Spleen (tissue), 7 donors: ENCODE data around the gene IDS.

Source experiments
- CTCF ChIP-seq, 11 experiments: fragments of 200-600 bp in 7 of 11; fragments of 450-650 bp in 4 of 11; sonication (generic) in 4 of 11; IDR thresholded peaks in 8 of 11; conservative IDR thresholded peaks in 3 of 11; 1 replicate in 7 of 11; 2 replicates in 4 of 11; pipeline versions ENCODE4 v1.4.0 to v1.8.0; 2016 to 2021; ENCODE audit warnings: antibody characterized with exemption in 11 of 11, inconsistent platforms in 4 of 11, mild to moderate bottlenecking in 1 of 11
- POLR2A ChIP-seq, 3 donors: fragments of 450-650 bp; IDR thresholded peaks; one replicate each; pipeline ENCODE4 v1.5.1; 2017; ENCODE audit warnings: antibody characterized with exemption in 3 of 3, mild to moderate bottlenecking in 1 of 3
- donor health status: DM: no; HTN: no; CAD: no; lungs with moderate emphysema.
- donor health status: DM: no; HTN: no; CAD: no.
- donor health status: DM: no; HTN: no; CAD: no.

DNA sequence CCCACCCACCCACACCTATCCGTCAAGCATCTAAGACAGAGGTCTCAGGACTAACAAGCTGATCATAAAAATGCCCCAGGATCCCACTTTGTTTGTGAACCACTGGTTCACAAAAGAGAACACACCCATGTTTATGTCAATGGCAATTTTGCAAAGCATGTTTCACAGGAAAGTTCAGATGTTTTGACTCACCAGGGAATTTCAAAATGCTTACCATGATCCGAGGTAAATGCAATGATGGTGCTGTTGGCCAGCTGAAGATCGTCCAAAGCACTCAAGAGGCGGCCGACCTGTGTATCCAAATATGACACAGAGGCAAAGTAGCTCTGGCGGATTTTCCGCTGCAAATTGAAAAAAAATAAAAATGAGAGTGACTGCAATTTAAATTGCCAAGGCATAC, 15.0 kb downstream of the IDS start:
- TF ChIP-seq POLR2A (IDR thresholded peaks at IDR 0.05): no peak
- TF ChIP-seq CTCF (IDR thresholded peaks at IDR 0.05 in 8 of 11, conservative IDR thresholded peaks at IDR 0.05 in 3 of 11): no peak
